ENCODE measurements around the gene LOXHD1.

Gene LOXHD1

GRCh38 chr18:46686186-46686585 lies 29.2 kb upstream of the LOXHD1 start:
- no peak overlapping the region for H3K4me3 ChIP-seq (ENCODE audit: low read length)
- H3K4me1 ChIP-seq (ENCODE audit: control insufficient read depth, insufficient read depth, low read length) = no peaks in the 10 kb centered on the region
- DNase-seq (ENCODE audit: low read depth, low spot score) = no peak
- no peak overlapping the region for H3K27ac ChIP-seq (ENCODE audit: low read length)
- no peaks in the 10 kb centered on the region for H3K9me3 ChIP-seq (ENCODE audit: control insufficient read depth, insufficient read depth, low read length)
- H3K27me3 ChIP-seq (ENCODE audit: control insufficient read depth, insufficient read depth, low read length) = no peaks in the 10 kb centered on the region
- no peaks in the 10 kb centered on the region for H3K36me3 ChIP-seq (ENCODE audit: control insufficient read depth, insufficient read depth, low read length)
- WGBS (ENCODE audit: insufficient coverage, insufficient read length) = no CpG with 5 or more reads among the region's 9 CpGs

- no peak overlapping the region for H3K4me3 ChIP-seq (ENCODE audit: low read length)
- no peak for DNase-seq (ENCODE audit: low read depth, low spot score)
- no CpG with 5 or more reads among the region's 4 CpGs for WGBS (ENCODE audit: insufficient coverage, insufficient read length)
Measured at GRCh38 chr18:46683252-46683651, 26.2 kb upstream of the LOXHD1 start.

GRCh38 chr18:46680784-46681695 lies 24.0 kb upstream of the LOXHD1 start:
- no peak overlapping the region for H3K4me3 ChIP-seq (ENCODE audit: low read length)
- no CpG with 5 or more reads among the region's 12 CpGs for WGBS (ENCODE audit: insufficient coverage, insufficient read length)
- no peaks in the 10 kb centered on the region for H3K36me3 ChIP-seq (ENCODE audit: control insufficient read depth, insufficient read depth, low read length)
- no peaks in the 10 kb centered on the region for H3K27me3 ChIP-seq (ENCODE audit: control insufficient read depth, insufficient read depth, low read length)
- H3K9me3 ChIP-seq (ENCODE audit: control insufficient read depth, insufficient read depth, low read length) = no peaks in the 10 kb centered on the region
- H3K4me1 ChIP-seq (ENCODE audit: control insufficient read depth, insufficient read depth, low read length) = no peaks in the 10 kb centered on the region
- no peak overlapping the region for H3K27ac ChIP-seq (ENCODE audit: low read length)
- no peak for DNase-seq (ENCODE audit: low read depth, low spot score)

More at GRCh38 chr18:46683252-46683651, 26.2 kb upstream of the LOXHD1 start:
- no peak overlapping the region for H3K27ac ChIP-seq (ENCODE audit: low read length)
- no peaks in the 10 kb centered on the region for H3K27me3 ChIP-seq (ENCODE audit: control insufficient read depth, insufficient read depth, low read length)
- H3K36me3 ChIP-seq (ENCODE audit: control insufficient read depth, insufficient read depth, low read length) = no peaks in the 10 kb centered on the region
- H3K4me1 ChIP-seq (ENCODE audit: control insufficient read depth, insufficient read depth, low read length) = no peaks in the 10 kb centered on the region
- H3K9me3 ChIP-seq (ENCODE audit: control insufficient read depth, insufficient read depth, low read length) = no peaks in the 10 kb centered on the region

- Histone ChIP-seq H3K4me1 (ENCODE audit: control insufficient read depth, insufficient read depth, low read length) (no peaks in the 10 kb centered on the region), H3K9me3 (ENCODE audit: control insufficient read depth, insufficient read depth, low read length) (no peaks in the 10 kb centered on the region), H3K27ac (ENCODE audit: low read length) (no peak overlapping the region), H3K4me3 (ENCODE audit: low read length) (no peak overlapping the region), H3K36me3 (ENCODE audit: control insufficient read depth, insufficient read depth, low read length) (no peaks in the 10 kb centered on the region), H3K27me3 (ENCODE audit: control insufficient read depth, insufficient read depth, low read length) (no peaks in the 10 kb centered on the region)
- WGBS (ENCODE audit: insufficient coverage, insufficient read length) = no CpG with 5 or more reads among the region's 52 CpGs
- no peak for DNase-seq (ENCODE audit: low read depth, low spot score)
Measured at GRCh38 chr18:46679846-46680598, 23.0 kb upstream of the LOXHD1 start.

- H3K4me1 ChIP-seq (ENCODE audit: control insufficient read depth, insufficient read depth, low read length) = no peaks in the 10 kb centered on the region
Measured at GRCh38 chr18:46678785-46679399, 21.9 kb upstream of the LOXHD1 start.

GRCh38 chr18:46678041-46678440 lies 21.0 kb upstream of the LOXHD1 start:
- H3K9me3 ChIP-seq (ENCODE audit: control insufficient read depth, insufficient read depth, low read length) = no peaks in the 10 kb centered on the region
- no peaks in the 10 kb centered on the region for H3K36me3 ChIP-seq (ENCODE audit: control insufficient read depth, insufficient read depth, low read length)
- no peak overlapping the region for H3K4me3 ChIP-seq (ENCODE audit: low read length)
- no peaks in the 10 kb centered on the region for H3K27me3 ChIP-seq (ENCODE audit: control insufficient read depth, insufficient read depth, low read length)
- no peaks in the 10 kb centered on the region for H3K4me1 ChIP-seq (ENCODE audit: control insufficient read depth, insufficient read depth, low read length)
- no peak for DNase-seq (ENCODE audit: low read depth, low spot score)
- WGBS (ENCODE audit: insufficient coverage, insufficient read length) = no CpG with 5 or more reads among the region's 3 CpGs
- no peak overlapping the region for H3K27ac ChIP-seq (ENCODE audit: low read length)

More at GRCh38 chr18:46678785-46679399, 21.9 kb upstream of the LOXHD1 start:
- H3K4me3 ChIP-seq (ENCODE audit: low read length) = no peak overlapping the region
- no peaks in the 10 kb centered on the region for H3K9me3 ChIP-seq (ENCODE audit: control insufficient read depth, insufficient read depth, low read length)
- H3K27me3 ChIP-seq (ENCODE audit: control insufficient read depth, insufficient read depth, low read length) = no peaks in the 10 kb centered on the region
- H3K36me3 ChIP-seq (ENCODE audit: control insufficient read depth, insufficient read depth, low read length) = no peaks in the 10 kb centered on the region
- no peak for DNase-seq (ENCODE audit: low read depth, low spot score)
- WGBS (ENCODE audit: insufficient coverage, insufficient read length) = no CpG with 5 or more reads among the region's 10 CpGs
- no peak overlapping the region for H3K27ac ChIP-seq (ENCODE audit: low read length)

- no peaks in the 10 kb centered on the region for H3K4me1 ChIP-seq (ENCODE audit: control insufficient read depth, insufficient read depth, low read length)
- no peaks in the 10 kb centered on the region for H3K27me3 ChIP-seq (ENCODE audit: control insufficient read depth, insufficient read depth, low read length)
- no peak overlapping the region for H3K4me3 ChIP-seq (ENCODE audit: low read length)
- no peak overlapping the region for H3K27ac ChIP-seq (ENCODE audit: low read length)
- no peaks in the 10 kb centered on the region for H3K36me3 ChIP-seq (ENCODE audit: control insufficient read depth, insufficient read depth, low read length)
- no peak for DNase-seq (ENCODE audit: low read depth, low spot score)
- WGBS (ENCODE audit: insufficient coverage, insufficient read length) = no CpG with 5 or more reads among the region's 2 CpGs
- no peaks in the 10 kb centered on the region for H3K9me3 ChIP-seq (ENCODE audit: control insufficient read depth, insufficient read depth, low read length)
Measured at GRCh38 chr18:46677611-46678010, 20.6 kb upstream of the LOXHD1 start.

- WGBS (ENCODE audit: insufficient coverage, insufficient read length) = no CpG with 5 or more reads among the region's 15 CpGs
- Histone ChIP-seq H3K9me3 (ENCODE audit: control insufficient read depth, insufficient read depth, low read length) (no peaks in the 10 kb centered on the region), H3K4me1 (ENCODE audit: control insufficient read depth, insufficient read depth, low read length) (no peaks in the 10 kb centered on the region), H3K4me3 (ENCODE audit: low read length) (no peak overlapping the region), H3K36me3 (ENCODE audit: control insufficient read depth, insufficient read depth, low read length) (no peaks in the 10 kb centered on the region), H3K27ac (ENCODE audit: low read length) (no peak overlapping the region), H3K27me3 (ENCODE audit: control insufficient read depth, insufficient read depth, low read length) (no peaks in the 10 kb centered on the region)
- DNase-seq (ENCODE audit: low read depth, low spot score) = no peak
Measured at GRCh38 chr18:46676182-46676835, 19.3 kb upstream of the LOXHD1 start.

GRCh38 chr18:46675112-46675511 lies 18.1 kb upstream of the LOXHD1 start:
- Histone ChIP-seq H3K27me3 (ENCODE audit: control insufficient read depth, insufficient read depth, low read length) (no peaks in the 10 kb centered on the region), H3K36me3 (ENCODE audit: control insufficient read depth, insufficient read depth, low read length) (no peaks in the 10 kb centered on the region), H3K4me3 (ENCODE audit: low read length) (no peak overlapping the region), H3K9me3 (ENCODE audit: control insufficient read depth, insufficient read depth, low read length) (no peaks in the 10 kb centered on the region), H3K4me1 (ENCODE audit: control insufficient read depth, insufficient read depth, low read length) (no peaks in the 10 kb centered on the region), H3K27ac (ENCODE audit: low read length) (no peak overlapping the region)
- WGBS (ENCODE audit: insufficient coverage, insufficient read length) = no CpG with 5 or more reads among the region's 1 CpG
- DNase-seq (ENCODE audit: low read depth, low spot score) = no peak

Measured in iPS DF 6.9 (cell line).